HepG2 (cell line): ENCODE results near the gene GGA3. TPM values are rescaled to one million over a fixed set of nuclear protein-coding genes. Genes with fewer than 3 reads are reported as not detected.

Experiments used
- CBX1 ChIP-seq: IDR thresholded peaks from one replicate; pipeline ENCODE4 v1.6.1; 2016; ENCODE audit warnings: antibody characterized with exemption, low read depth
- CEBPG ChIP-seq: IDR thresholded peaks from 2 replicates; pipeline ENCODE4 v1.6.1; 2016
- HDAC6 ChIP-seq: fragments of 200-600 bp; sonication (generic); IDR thresholded peaks from 2 replicates; pipeline ENCODE4 v1.7.0; 2017; ENCODE audit warnings: mild to moderate bottlenecking, antibody characterized with exemption, low read length, low read depth
- MAZ ChIP-seq, 2 experiments: sonication (generic) in 1 of 2; formaldehyde crosslinking in 1 of 2; IDR thresholded peaks; 2 replicates each; pipeline versions ENCODE4 v1.5.0 to v1.6.1; 2012 to 2020; ENCODE audit warnings: low read depth in 2 of 2, mild to moderate bottlenecking in 2 of 2, borderline replicate concordance in 1 of 2, improper control_type of control experiment in 1 of 2, low read length in 1 of 2, missing genetic modification reagents in 1 of 2, moderate library complexity in 1 of 2
- POLR2AphosphoS5 ChIP-seq: IDR thresholded peaks from 2 replicates; pipeline ENCODE4 v1.6.1; 2012; ENCODE audit warnings: low read depth, low read length
- ZBTB21 ChIP-seq: sonication (generic); formaldehyde crosslinking; IDR thresholded peaks from 2 replicates; pipeline ENCODE4 v1.4.0; 2020; ENCODE audit warnings: missing genetic modification reagents
- ZFY ChIP-seq: sonication (generic); formaldehyde crosslinking; IDR thresholded peaks from 2 replicates; pipeline ENCODE4 v1.4.0; 2020; ENCODE audit warnings: missing genetic modification reagents
- ZMYM2 ChIP-seq: sonication (generic); formaldehyde crosslinking; IDR thresholded peaks from 2 replicates; pipeline ENCODE4 v1.8.0; 2022; ENCODE audit warnings: mild to moderate bottlenecking, missing genetic modification reagents
- ZNF577 ChIP-seq: sonication (generic); formaldehyde crosslinking; IDR thresholded peaks from 2 replicates; pipeline ENCODE4 v1.4.0; 2020; ENCODE audit warnings: mild to moderate bottlenecking, low read depth, missing genetic modification reagents, borderline replicate concordance
- ZNF781 ChIP-seq: sonication (generic); formaldehyde crosslinking; IDR thresholded peaks from 2 replicates; pipeline ENCODE4 v1.5.1; 2020; ENCODE audit warnings: borderline replicate concordance, mild to moderate bottlenecking, missing genetic modification reagents; ENCODE audit errors: not compliant biosample characterization
- polyA plus RNA-seq, 8 experiments: library from polyadenylated mRNA; depleted of rRNA in 3 of 8; stranded (reverse) in 7 of 8; unstranded in 1 of 8; fragments of >200 nt; fragmentation: Illumina TruSeq in 4 of 8; extraction: Trizol in 4 of 8; gene quantifications; 2 replicates each; pipeline versions ENCODE4 v1.2.1 to v1.2.3, GENCODE V29; 2011 to 2016; ENCODE audit warnings: low read depth in 4 of 8, missing spikeins in 1 of 8, mixed read lengths in 1 of 8; ENCODE audit not compliant: insufficient read depth in 1 of 8
- total RNA-seq, 5 experiments: library from RNA; depleted of rRNA; stranded (reverse); fragments of >200 nt; fragmentation: Illumina TruSeq; extraction: Trizol; gene quantifications; 2 replicates each; pipeline ENCODE4 v1.2.3, GENCODE V29; 2016; ENCODE audit warnings: low read depth in 1 of 5
- TF ChIP-seq, protein P1 (sequence below): conservative IDR thresholded peaks from 2 replicates; pipeline ENCODE4 v1.6.1; 2018; ENCODE audit warnings: missing genetic modification reagents
- TF ChIP-seq, protein P2 (sequence below), 2 experiments: sonication (generic) in 1 of 2; formaldehyde crosslinking in 1 of 2; IDR thresholded peaks; 2 replicates each; pipeline versions ENCODE4 v1.6.1 to v1.9.0; 2014 to 2022; ENCODE audit warnings: antibody characterized with exemption in 1 of 2, borderline replicate concordance in 1 of 2, inconsistent platforms in 1 of 2, low read depth in 1 of 2, missing genetic modification reagents in 1 of 2
- TF ChIP-seq, protein P3 (sequence below): sonication (generic); formaldehyde crosslinking; IDR thresholded peaks from 2 replicates; pipeline ENCODE4 v1.9.0; 2021; ENCODE audit warnings: missing genetic modification reagents, mild to moderate bottlenecking, borderline replicate concordance
- TF ChIP-seq, protein P4 (sequence below): sonication (generic); formaldehyde crosslinking; IDR thresholded peaks from 2 replicates; pipeline ENCODE4 v1.4.0; 2020; ENCODE audit warnings: missing genetic modification reagents

Gene GGA3
- total and polyA plus RNA-seq, 2 of the 13 experiments (the other 11 are each of a cell fraction or from before 2014, with no cell fraction given) = 28.4 to 43.7 TPM

DNA sequence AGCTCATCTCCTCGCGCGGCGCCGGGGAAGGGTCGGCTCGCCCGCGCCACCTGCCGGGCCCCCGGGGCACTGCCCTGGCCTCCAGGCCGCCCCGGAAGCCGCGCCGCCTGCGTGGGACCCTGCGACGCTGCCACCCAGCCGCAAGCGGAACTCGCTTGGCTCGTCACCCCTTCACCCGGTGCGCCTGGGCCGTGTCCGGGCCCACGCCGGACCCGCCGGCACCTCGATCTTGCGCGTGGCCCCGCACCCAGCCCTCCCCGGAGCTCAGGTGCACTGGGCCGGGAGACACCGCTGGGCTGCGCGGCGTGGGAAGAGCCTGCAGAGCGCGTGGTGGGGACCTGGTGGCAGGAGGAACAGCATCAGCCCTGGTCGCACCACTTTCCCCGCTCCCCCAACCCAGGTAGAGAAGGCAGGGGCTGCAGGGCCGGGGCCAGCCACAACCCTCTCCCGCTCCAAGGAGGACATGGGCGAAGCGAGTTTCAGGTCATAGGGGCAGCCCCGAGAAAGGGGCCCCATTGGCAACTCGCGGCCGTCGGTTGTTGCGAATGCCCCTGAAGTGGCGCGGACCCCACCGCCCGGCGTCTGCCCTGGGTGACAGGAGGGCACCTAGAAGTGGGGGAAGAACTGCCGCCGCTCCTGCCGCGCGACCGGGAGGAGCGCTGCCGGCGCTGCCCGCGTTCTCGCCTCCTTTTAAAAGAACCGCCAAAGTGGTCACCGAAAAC is 10.0 kb upstream of the GGA3 start (continued):
- TF ChIP-seq MAZ (IDR thresholded peaks at IDR 0.05; ENCODE audit: borderline replicate concordance, low read depth, low read length) (no peak; the same call in 1 of the 2 replicates), MAZ (CRISPR knock-in tag; IDR thresholded peaks at IDR 0.05; ENCODE audit: low read depth) (peak; percentile 43; the same call in 1 of the 2 replicates), ZBTB21 (CRISPR knock-in tag) (no peak), ZNF577 (CRISPR knock-in tag) (0 out of 2 replicates have a peak, but pooled peaks have one; percentile 34), CBX1 (no peak), HDAC6 (no peak), ZFY (CRISPR knock-in tag) (peak; percentile 93), CEBPG (CRISPR knock-in tag) (0 out of 2 replicates have a peak, but pooled peaks have one; percentile 4), ZNF781 (peak; percentile 62), POLR2AphosphoS5 (peak; percentile 52), ZMYM2 (no peak)
- TF ChIP-seq, protein P1, sequence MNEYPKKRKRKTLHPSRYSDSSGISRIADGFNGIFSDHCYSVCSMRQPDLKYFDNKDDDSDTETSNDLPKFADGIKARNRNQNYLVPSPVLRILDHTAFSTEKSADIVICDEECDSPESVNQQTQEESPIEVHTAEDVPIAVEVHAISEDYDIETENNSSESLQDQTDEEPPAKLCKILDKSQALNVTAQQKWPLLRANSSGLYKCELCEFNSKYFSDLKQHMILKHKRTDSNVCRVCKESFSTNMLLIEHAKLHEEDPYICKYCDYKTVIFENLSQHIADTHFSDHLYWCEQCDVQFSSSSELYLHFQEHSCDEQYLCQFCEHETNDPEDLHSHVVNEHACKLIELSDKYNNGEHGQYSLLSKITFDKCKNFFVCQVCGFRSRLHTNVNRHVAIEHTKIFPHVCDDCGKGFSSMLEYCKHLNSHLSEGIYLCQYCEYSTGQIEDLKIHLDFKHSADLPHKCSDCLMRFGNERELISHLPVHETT (CRISPR knock-in tag) = 0 out of 2 replicates have a peak, but pooled peaks have one; percentile 16
- TF ChIP-seq, protein P2, sequence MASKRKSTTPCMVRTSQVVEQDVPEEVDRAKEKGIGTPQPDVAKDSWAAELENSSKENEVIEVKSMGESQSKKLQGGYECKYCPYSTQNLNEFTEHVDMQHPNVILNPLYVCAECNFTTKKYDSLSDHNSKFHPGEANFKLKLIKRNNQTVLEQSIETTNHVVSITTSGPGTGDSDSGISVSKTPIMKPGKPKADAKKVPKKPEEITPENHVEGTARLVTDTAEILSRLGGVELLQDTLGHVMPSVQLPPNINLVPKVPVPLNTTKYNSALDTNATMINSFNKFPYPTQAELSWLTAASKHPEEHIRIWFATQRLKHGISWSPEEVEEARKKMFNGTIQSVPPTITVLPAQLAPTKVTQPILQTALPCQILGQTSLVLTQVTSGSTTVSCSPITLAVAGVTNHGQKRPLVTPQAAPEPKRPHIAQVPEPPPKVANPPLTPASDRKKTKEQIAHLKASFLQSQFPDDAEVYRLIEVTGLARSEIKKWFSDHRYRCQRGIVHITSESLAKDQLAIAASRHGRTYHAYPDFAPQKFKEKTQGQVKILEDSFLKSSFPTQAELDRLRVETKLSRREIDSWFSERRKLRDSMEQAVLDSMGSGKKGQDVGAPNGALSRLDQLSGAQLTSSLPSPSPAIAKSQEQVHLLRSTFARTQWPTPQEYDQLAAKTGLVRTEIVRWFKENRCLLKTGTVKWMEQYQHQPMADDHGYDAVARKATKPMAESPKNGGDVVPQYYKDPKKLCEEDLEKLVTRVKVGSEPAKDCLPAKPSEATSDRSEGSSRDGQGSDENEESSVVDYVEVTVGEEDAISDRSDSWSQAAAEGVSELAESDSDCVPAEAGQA (IDR thresholded peaks at IDR 0.05; ENCODE audit: low read depth) = peak; percentile 73; the same call in 1 of the 2 replicates
- TF ChIP-seq, protein P2 (CRISPR knock-in tag; IDR thresholded peaks at IDR 0.05; ENCODE audit: borderline replicate concordance) = no peak; the same call in 1 of the 2 replicates
- TF ChIP-seq, protein P3, sequence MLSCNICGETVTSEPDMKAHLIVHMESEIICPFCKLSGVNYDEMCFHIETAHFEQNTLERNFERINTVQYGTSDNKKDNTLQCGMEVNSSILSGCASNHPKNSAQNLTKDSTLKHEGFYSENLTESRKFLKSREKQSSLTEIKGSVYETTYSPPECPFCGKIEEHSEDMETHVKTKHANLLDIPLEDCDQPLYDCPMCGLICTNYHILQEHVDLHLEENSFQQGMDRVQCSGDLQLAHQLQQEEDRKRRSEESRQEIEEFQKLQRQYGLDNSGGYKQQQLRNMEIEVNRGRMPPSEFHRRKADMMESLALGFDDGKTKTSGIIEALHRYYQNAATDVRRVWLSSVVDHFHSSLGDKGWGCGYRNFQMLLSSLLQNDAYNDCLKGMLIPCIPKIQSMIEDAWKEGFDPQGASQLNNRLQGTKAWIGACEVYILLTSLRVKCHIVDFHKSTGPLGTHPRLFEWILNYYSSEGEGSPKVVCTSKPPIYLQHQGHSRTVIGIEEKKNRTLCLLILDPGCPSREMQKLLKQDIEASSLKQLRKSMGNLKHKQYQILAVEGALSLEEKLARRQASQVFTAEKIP (CRISPR knock-in tag) = no peak
- TF ChIP-seq, protein P4, sequence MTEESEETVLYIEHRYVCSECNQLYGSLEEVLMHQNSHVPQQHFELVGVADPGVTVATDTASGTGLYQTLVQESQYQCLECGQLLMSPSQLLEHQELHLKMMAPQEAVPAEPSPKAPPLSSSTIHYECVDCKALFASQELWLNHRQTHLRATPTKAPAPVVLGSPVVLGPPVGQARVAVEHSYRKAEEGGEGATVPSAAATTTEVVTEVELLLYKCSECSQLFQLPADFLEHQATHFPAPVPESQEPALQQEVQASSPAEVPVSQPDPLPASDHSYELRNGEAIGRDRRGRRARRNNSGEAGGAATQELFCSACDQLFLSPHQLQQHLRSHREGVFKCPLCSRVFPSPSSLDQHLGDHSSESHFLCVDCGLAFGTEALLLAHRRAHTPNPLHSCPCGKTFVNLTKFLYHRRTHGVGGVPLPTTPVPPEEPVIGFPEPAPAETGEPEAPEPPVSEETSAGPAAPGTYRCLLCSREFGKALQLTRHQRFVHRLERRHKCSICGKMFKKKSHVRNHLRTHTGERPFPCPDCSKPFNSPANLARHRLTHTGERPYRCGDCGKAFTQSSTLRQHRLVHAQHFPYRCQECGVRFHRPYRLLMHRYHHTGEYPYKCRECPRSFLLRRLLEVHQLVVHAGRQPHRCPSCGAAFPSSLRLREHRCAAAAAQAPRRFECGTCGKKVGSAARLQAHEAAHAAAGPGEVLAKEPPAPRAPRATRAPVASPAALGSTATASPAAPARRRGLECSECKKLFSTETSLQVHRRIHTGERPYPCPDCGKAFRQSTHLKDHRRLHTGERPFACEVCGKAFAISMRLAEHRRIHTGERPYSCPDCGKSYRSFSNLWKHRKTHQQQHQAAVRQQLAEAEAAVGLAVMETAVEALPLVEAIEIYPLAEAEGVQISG (CRISPR knock-in tag) = peak; percentile 87
